Ovary (tissue), 9 donors: ENCODE results near the gene CHN1. TPM values are rescaled to one million over a fixed set of nuclear protein-coding genes. Genes with fewer than 3 reads are reported as not detected.

ENCODE experiments used
- DNase-seq, 5 donors: peaks; one replicate each; pipeline ENCODE4 v3.0.0-alpha.2; 2019 to 2020
- H3K27ac ChIP-seq, 2 donors: fragments of 200-600 bp; one replicate each; pipeline versions ENCODE4 v1.5.1 to v1.8.0; 2019 to 2022
- H3K27me3 ChIP-seq: fragments of 200-600 bp; one replicate; pipeline ENCODE4 v1.8.0; 2022
- H3K36me3 ChIP-seq: fragments of 200-600 bp; sonication (generic); one replicate; pipeline ENCODE4 v1.5.1; 2019
- H3K4me1 ChIP-seq: one replicate; pipeline ENCODE4 v1.8.1; 2013; ENCODE audit warnings: mild to moderate bottlenecking, moderate library complexity; ENCODE audit not compliant: insufficient read depth
- H3K4me3 ChIP-seq: fragments of 200-600 bp; sonication (generic); one replicate; pipeline ENCODE4 v1.5.1; 2017
- H3K9me3 ChIP-seq, 2 donors: fragments of 200-600 bp in 1 of 2; sonication (generic) in 1 of 2; one replicate each; pipeline versions ENCODE4 v1.5.1 to v1.8.1; 2013 to 2019; ENCODE audit warnings: mild to moderate bottlenecking in 1 of 2, moderate library complexity in 1 of 2
- CTCF ChIP-seq, 3 donors: fragments of 450-650 bp in 2 of 3; fragments of 200-600 bp in 1 of 3; IDR thresholded peaks; one replicate each; pipeline versions ENCODE4 v1.5.1 to v1.8.0; 2016 to 2022; ENCODE audit warnings: antibody characterized with exemption in 3 of 3, mild to moderate bottlenecking in 1 of 3
- EP300 ChIP-seq: sonication (generic); formaldehyde crosslinking; IDR thresholded peaks from one replicate; pipeline ENCODE4 v1.6.1; 2017; ENCODE audit warnings: antibody characterized with exemption
- POLR2A ChIP-seq: fragments of 450-650 bp; IDR thresholded peaks from one replicate; pipeline ENCODE4 v1.6.1; 2017; ENCODE audit warnings: antibody characterized with exemption, mild to moderate bottlenecking, moderate library complexity
- WGBS, 3 donors: extraction: QIAGEN DNeasy Blood & Tissue Kit in 1 of 3; methylation state at CpG; one replicate each; pipeline versions ENCODE4 v1.1.5 to v1.1.7; 2013 to 2017; 5-methylcytosine and 5-hydroxymethylcytosine counted together
- intact Hi-C, 4 donors: fragments of 100-400 bp; cut with DNase I; formaldehyde crosslinking; loops; one replicate each; pipeline versions ENCODE4 v1.11.0 to v1.15.1; 2022 to 2023
- polyA plus RNA-seq, 2 donors: library from polyadenylated mRNA; stranded (reverse); fragments of 200-250 nt in 1 of 2; fragments of 350-450 nt in 1 of 2; fragmentation: Illumina TruSeq in 1 of 2; extraction: RNeasy Lipid Tissue Mini Kit (QIAGEN cat#74804) in 1 of 2; gene quantifications; one replicate each; pipeline ENCODE4 v1.2.3, GENCODE V29; 2013 to 2014
- total RNA-seq, 7 donors: library from RNA; depleted of rRNA in 2 of 7; stranded (reverse); fragments of >200 nt in 2 of 7; fragmentation: NEBNext Ultra II Directional in 3 of 7; extraction: Animal tissue kit (Norgen Biotek cat#: 25700) in 3 of 7; gene quantifications; one replicate each; pipeline versions ENCODE4 v1.1.0 to v1.2.4, GENCODE V29; 2016 to 2023
- donor health status: DM: no; HTN: no; CAD: no; lungs with moderate emphysema.
- donor health status: DM: no; HTN: no; CAD: no.
- donor health status: Bipolar disorder and iron deficiency.
- donor health status: DM: yes; HTN: yes; CAD: no.
- donor health status: DM: no; HTN: no; CAD: no.
- donor health status: DM: yes; HTN: yes; CAD: no.

CHN1 gene
- total and polyA plus RNA-seq, 9 donors: 6.5 to 18.0 (median 9.4) TPM

GRCh38 chr2:174791020-174791419, 214.2 kb downstream of the CHN1 start:
- H3K9me3 ChIP-seq: no peaks in the 10 kb centered on the region
- intact Hi-C loops: no loop called here

GRCh38 chr2:174789001-174789400, 216.2 kb downstream of the CHN1 start:
- 87 to 92% (median 89%) methylated on average over 16 of the region's 16 CpGs for WGBS, 3 donors
- intact Hi-C loops: no loop called here
- H3K27ac ChIP-seq: no peak overlapping the region
- no peaks in the 10 kb centered on the region for H3K9me3 ChIP-seq
- DNase-seq: no peak
- H3K27me3 ChIP-seq: no peaks in the 10 kb centered on the region
- TF ChIP-seq EP300: no peak
- TF ChIP-seq POLR2A: no peak
- no peak for TF ChIP-seq CTCF (IDR thresholded peaks at IDR 0.05)
- H3K4me3 ChIP-seq: no peak overlapping the region
- no peaks in the 10 kb centered on the region for H3K36me3 ChIP-seq
- H3K4me1 ChIP-seq: no peaks in the 10 kb centered on the region

More at GRCh38 chr2:174791020-174791419, 214.2 kb downstream of the CHN1 start:
- Histone ChIP-seq H3K4me3 (no peak overlapping the region), H3K27me3 (no peaks in the 10 kb centered on the region), H3K4me1 (no peaks in the 10 kb centered on the region), H3K27ac (no peak overlapping the region), H3K36me3 (no peaks in the 10 kb centered on the region)
- DNase-seq: no peak
- TF ChIP-seq POLR2A (no peak), CTCF (IDR thresholded peaks at IDR 0.05) (no peak), EP300 (no peak)
- 56 to 81% (median 78%) methylated on average over 8 of the region's 8 CpGs for WGBS, 3 donors

DNA sequence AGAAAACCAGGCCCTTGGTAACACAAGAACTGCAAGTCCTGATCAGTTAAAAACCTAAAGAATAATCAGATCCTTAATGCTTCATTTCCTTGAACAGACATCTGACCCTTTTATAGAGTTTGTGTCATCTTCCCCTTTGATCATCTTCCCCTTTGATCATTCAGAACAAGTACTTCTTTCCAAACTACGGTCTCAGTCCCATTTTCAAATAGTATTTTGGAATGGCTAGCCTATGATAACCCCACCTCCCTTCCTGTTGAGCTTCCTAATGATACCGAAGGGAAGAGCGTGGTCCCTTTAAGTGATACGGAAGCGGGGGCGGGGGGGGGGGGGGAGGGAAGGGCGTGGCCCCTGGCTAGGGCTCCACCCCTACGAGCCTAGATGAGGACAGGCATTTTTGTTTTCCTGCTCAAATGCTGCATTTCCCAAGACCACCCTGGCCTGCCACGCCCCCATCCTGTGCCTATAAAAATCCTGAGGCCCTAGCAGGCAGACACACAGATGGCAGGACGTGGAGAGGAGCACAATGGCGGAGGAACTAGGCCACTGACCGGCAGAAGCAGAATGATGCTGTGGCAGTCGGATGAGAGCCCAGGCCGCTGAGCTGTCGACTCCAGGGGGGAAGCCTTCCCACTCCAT, 216.8 kb downstream of the CHN1 start:
- WGBS, 3 donors: 66 to 79% (median 70%) methylated on average over 13 to 15 of the region's 15 CpGs
- Histone ChIP-seq H3K9me3 (no peaks in the 10 kb centered on the region), H3K27ac (no peak overlapping the region), H3K36me3 (no peaks in the 10 kb centered on the region), H3K4me3 (no peak overlapping the region), H3K27me3 (no peaks in the 10 kb centered on the region), H3K4me1 (no peaks in the 10 kb centered on the region)
- intact Hi-C loops: no loop called here
- TF ChIP-seq POLR2A (no peak), CTCF (IDR thresholded peaks at IDR 0.05) (no peak), EP300 (no peak)
- DNase-seq: no peak

DNA sequence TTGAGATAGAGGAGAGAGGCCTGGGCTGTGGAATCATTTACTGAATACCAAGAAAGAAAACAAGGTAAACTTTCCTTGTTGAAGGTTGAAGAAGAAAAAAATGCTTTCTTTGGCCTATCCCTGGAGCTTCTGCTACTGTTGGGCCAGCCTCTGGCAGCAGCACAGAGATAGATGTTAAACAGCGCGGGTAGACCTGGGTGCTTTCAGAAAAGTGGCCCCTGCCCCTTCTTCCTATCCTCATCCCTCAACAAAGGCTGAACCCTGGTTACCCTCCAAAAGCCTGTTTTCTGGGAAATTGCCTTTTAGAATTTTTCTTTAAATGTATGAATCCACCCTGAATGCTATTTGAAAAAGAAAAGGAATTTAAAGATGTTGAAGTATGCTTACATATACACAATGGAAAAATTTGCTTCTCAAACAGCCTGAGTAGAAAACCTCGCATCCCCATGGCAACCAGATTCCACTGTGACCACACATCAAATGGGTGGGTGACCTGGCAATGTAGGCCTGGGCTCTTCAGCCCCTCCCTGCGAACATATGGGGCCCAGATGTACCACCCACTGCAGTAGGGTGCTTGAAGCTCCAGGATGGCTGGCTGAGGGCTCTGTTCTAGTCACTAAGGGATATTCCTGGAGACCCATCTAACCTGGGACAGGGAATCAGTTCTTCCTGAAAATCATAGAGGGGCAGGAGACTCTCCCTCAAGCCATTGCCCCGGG, 217.5 kb downstream of the CHN1 start:
- WGBS, 3 donors: 73 to 80% (median 78%) methylated on average over 5 of the region's 5 CpGs
- H3K27ac ChIP-seq: no peak overlapping the region
- TF ChIP-seq EP300 (no peak), POLR2A (no peak), CTCF (IDR thresholded peaks at IDR 0.05) (no peak)

More for the DNA sequence above, 217.5 kb downstream of the CHN1 start:
- Histone ChIP-seq H3K9me3 (no peaks in the 10 kb centered on the region), H3K36me3 (no peaks in the 10 kb centered on the region), H3K4me3 (no peak overlapping the region), H3K4me1 (no peaks in the 10 kb centered on the region), H3K27me3 (no peaks in the 10 kb centered on the region)
- intact Hi-C loops: no loop called here
- DNase-seq: no peak
